ENCODE data around the gene ULK2.

The ULK2 gene

DNA sequence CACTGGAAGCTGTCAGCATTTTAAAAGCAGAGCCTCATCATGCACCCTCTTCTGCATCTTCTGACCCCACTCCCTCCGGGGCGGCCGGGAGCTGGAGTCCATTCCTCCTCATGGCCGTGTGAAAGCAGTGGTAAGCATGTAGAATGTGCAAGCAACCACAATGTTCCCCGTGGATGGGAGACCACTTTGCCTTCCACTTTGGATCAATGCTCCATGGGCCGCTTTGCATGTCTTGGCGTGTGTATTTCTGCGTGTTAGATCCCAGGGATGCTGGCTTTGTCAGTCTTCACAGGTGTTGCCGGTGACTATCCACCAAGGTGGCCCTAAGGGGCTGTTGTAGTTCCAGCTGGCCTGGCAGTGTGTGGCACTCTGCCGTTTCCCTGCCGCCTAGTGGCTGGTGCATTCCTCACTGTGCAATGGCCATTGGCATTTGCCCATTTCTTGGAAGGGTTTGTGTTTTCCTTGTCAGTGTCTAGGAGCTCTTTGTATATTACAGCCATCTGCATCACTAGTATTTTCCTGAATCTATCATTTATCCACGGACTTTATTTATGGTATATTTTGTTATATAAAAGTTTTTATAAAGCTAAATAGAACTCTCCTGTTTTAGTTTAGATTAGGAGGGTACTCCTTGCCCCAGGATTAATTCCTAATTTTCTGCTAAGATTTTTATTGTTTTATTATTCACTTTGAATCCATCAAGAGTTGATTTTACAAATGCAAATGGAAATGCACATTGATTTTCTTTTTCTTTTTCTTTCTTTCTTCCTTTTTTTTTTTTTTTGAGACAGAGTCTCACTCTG lies 113.9 kb downstream of the ULK2 start:
- Histone ChIP-seq H3K36me3 (ENCODE audit: control insufficient read depth in 2 of 2, insufficient read depth in 1 of 2, low read length in 2 of 2) (no peaks in the 10 kb centered on the region), H3K4me1 (ENCODE audit: control insufficient read depth, insufficient read depth, low read length) (no peaks in the 10 kb centered on the region), H3K9me3 (ENCODE audit: control insufficient read depth, insufficient read depth, low read depth, low read length) (no peaks in the 10 kb centered on the region), H3K27ac (ENCODE audit: extremely low read depth, low read depth, low read length) (no peak overlapping the region), H3K4me3 (ENCODE audit: low read depth, low read length) (no peak overlapping the region)
- CTCF ChIA-PET: interaction anchor here (0.6 to 4.4 kb wide), 13 partner anchors 9 to 391 kb away, joined by 3 to 33 read pairs (median 4); partner anchors contain the start of genes B9D1 and SLC47A1
- TF ChIP-seq FEZF1 (tag by site-specific recombination; IDR thresholded peaks at IDR 0.05) (0 out of 2 replicates have a peak, but pooled peaks have one; percentile 25), ZNF426 (tag by site-specific recombination; IDR thresholded peaks at IDR 0.05) (no peak), CTCF (tag by site-specific recombination; IDR thresholded peaks at IDR 0.05) (peak; percentile 68)
- POLR2A ChIA-PET: no interaction called here

GRCh38 chr17:19753051-19753509 lies 114.7 kb downstream of the ULK2 start:
- TF ChIP-seq ZSCAN23 (tag by site-specific recombination; IDR thresholded peaks at IDR 0.05) (no peak), ZIC2 (tag by site-specific recombination; IDR thresholded peaks at IDR 0.05) (peak; percentile 82), ZNF600 (tag by site-specific recombination; IDR thresholded peaks at IDR 0.05) (0 out of 2 replicates have a peak, but pooled peaks have one; percentile 11)
- CTCF ChIA-PET: interaction anchor here (0.6 to 4.4 kb wide), 6 partner anchors 8 to 237 kb away, joined by 3 to 33 read pairs (median 10); no protein-coding TSS in a partner anchor
- POLR2A ChIA-PET: no interaction called here

GRCh38 chr17:19752216-19753050 lies 115.3 kb downstream of the ULK2 start:
- Histone ChIP-seq H3K36me3 (ENCODE audit: control insufficient read depth in 2 of 2, insufficient read depth in 1 of 2, low read length in 2 of 2) (no peaks in the 10 kb centered on the region), H3K27ac (ENCODE audit: extremely low read depth, low read depth, low read length) (no peak overlapping the region), H3K4me1 (ENCODE audit: control insufficient read depth, insufficient read depth, low read length) (no peaks in the 10 kb centered on the region), H3K9me3 (ENCODE audit: control insufficient read depth, insufficient read depth, low read depth, low read length) (no peaks in the 10 kb centered on the region), H3K4me3 (ENCODE audit: low read depth, low read length) (no peak overlapping the region)
- CTCF ChIA-PET: interaction anchor here (0.6 to 4.4 kb wide), 6 partner anchors 7 to 24 kb away, joined by 3 to 33 read pairs (median 8); no protein-coding TSS in a partner anchor
- POLR2A ChIA-PET: interaction anchor here (0.6 kb wide), 1 partner anchor 15 kb away, joined by 3 read pairs; no protein-coding TSS in a partner anchor
- no peak for TF ChIP-seq ZFHX2 (tag by site-specific recombination; conservative IDR thresholded peaks at IDR 0.05)
- TF ChIP-seq ZBTB17 (tag by site-specific recombination; IDR thresholded peaks at IDR 0.05): no peak
- TF ChIP-seq ZNF398 (tag by site-specific recombination; IDR thresholded peaks at IDR 0.05): no peak

More at GRCh38 chr17:19753051-19753509, 114.7 kb downstream of the ULK2 start:
- no peak overlapping the region for H3K4me3 ChIP-seq (ENCODE audit: low read depth, low read length)
- H3K9me3 ChIP-seq (ENCODE audit: control insufficient read depth, insufficient read depth, low read depth, low read length): no peaks in the 10 kb centered on the region
- H3K36me3 ChIP-seq (ENCODE audit: control insufficient read depth in 2 of 2, insufficient read depth in 1 of 2, low read length in 2 of 2): no peaks in the 10 kb centered on the region
- no peak overlapping the region for H3K27ac ChIP-seq (ENCODE audit: extremely low read depth, low read depth, low read length)
- no peaks in the 10 kb centered on the region for H3K4me1 ChIP-seq (ENCODE audit: control insufficient read depth, insufficient read depth, low read length)

- no peaks in the 10 kb centered on the region for H3K36me3 ChIP-seq (ENCODE audit: control insufficient read depth in 2 of 2, insufficient read depth in 1 of 2, low read length in 2 of 2)
- POLR2A ChIA-PET: no interaction called here
- no peak for TF ChIP-seq ZSCAN23 (tag by site-specific recombination; IDR thresholded peaks at IDR 0.05)
- no peak for TF ChIP-seq ZNF266 (tag by site-specific recombination; IDR thresholded peaks at IDR 0.05; ENCODE audit: low read depth)
- TF ChIP-seq ZNF623 (tag by site-specific recombination; IDR thresholded peaks at IDR 0.05): peak; percentile 90
- no peak overlapping the region for H3K4me3 ChIP-seq (ENCODE audit: low read depth, low read length)
- no peaks in the 10 kb centered on the region for H3K4me1 ChIP-seq (ENCODE audit: control insufficient read depth, insufficient read depth, low read length)
- no peak overlapping the region for H3K27ac ChIP-seq (ENCODE audit: extremely low read depth, low read depth, low read length)
- CTCF ChIA-PET: interaction anchor here (3.3 to 4.0 kb wide), 2 partner anchors 12 to 15 kb away, joined by 10 to 33 read pairs; no protein-coding TSS in a partner anchor
- no peaks in the 10 kb centered on the region for H3K9me3 ChIP-seq (ENCODE audit: control insufficient read depth, insufficient read depth, low read depth, low read length)
Observed at GRCh38 chr17:19750835-19751234, 116.9 kb downstream of the ULK2 start.
